OCI-LY7 (cell line): ENCODE measurements around the gene ARL14EP. TPM values are rescaled to one million over a fixed set of nuclear protein-coding genes. Genes with fewer than 3 reads are reported as not detected.

Experiments used
- BruUV-seq: library from RNA; stranded (reverse); fragments of 400-500 nt; replicated peaks from 2 replicates; lab custom pipeline; 2021; lab: Mats Ljungman, UMichigan
- CTCF ChIA-PET: fragments of 300-600 bp; sonication (Branson Sonifier 250); formaldehyde crosslinking; loops from one replicate; lab custom pipeline; 2022; ENCODE audit warnings: antibody characterized with exemption; ENCODE audit not compliant: unreplicated experiment; lab: Charles Lee
- POLR2A ChIA-PET: fragments of 300-600 bp; sonication (Branson Sonifier 250); formaldehyde crosslinking; loops from one replicate; lab custom pipeline; 2022; ENCODE audit warnings: antibody characterized with exemption; lab: Charles Lee
- DNase-seq: peaks from one replicate; pipeline ENCODE4 v3.0.0-alpha.2; 2015; ENCODE audit warnings: low spot score
- H2AFZ ChIP-seq: fragments of 200-600 bp; sonication (generic), shearing (Covaris generic); 2 replicates; pipeline ENCODE4 v1.6.1; 2014; ENCODE audit warnings: mild to moderate bottlenecking, antibody characterized with exemption, low read length, moderate library complexity
- H3K27ac ChIP-seq: fragments of 200-600 bp; sonication (generic); 2 replicates; pipeline ENCODE4 v1.5.1; 2014; ENCODE audit warnings: mixed run types, low read depth, mild to moderate bottlenecking, moderate library complexity, low read length, inconsistent platforms; ENCODE audit not compliant: poor library complexity, severe bottlenecking
- H3K36me3 ChIP-seq: fragments of 200-600 bp; sonication (generic); 2 replicates; pipeline ENCODE4 v1.6.1; 2014; ENCODE audit warnings: mild to moderate bottlenecking, antibody characterized with exemption, low read length, moderate library complexity, mixed read lengths; ENCODE audit not compliant: insufficient read depth
- H3K4me1 ChIP-seq: fragments of 200-600 bp; sonication (generic); 2 replicates; pipeline ENCODE4 v1.5.1; 2014; ENCODE audit warnings: mild to moderate bottlenecking, low read length; ENCODE audit not compliant: insufficient read depth, poor library complexity, severe bottlenecking
- H3K4me2 ChIP-seq: fragments of 200-600 bp; sonication (generic); 2 replicates; pipeline ENCODE4 v1.6.1; 2014; ENCODE audit warnings: mild to moderate bottlenecking, low read length
- H3K4me3 ChIP-seq: fragments of 200-600 bp; sonication (generic); 2 replicates; pipeline ENCODE4 v1.5.1; 2014; ENCODE audit warnings: mild to moderate bottlenecking, low read depth, low read length; ENCODE audit not compliant: poor library complexity, severe bottlenecking
- H3K79me2 ChIP-seq: fragments of 200-600 bp; sonication (generic); 2 replicates; pipeline ENCODE4 v1.6.1; 2016; ENCODE audit warnings: low read depth, mild to moderate bottlenecking, low read length, moderate library complexity, mixed read lengths; ENCODE audit not compliant: insufficient read depth
- H3K9me2 ChIP-seq: fragments of 200-600 bp; sonication (generic); 2 replicates; pipeline ENCODE4 v1.6.1; 2016; ENCODE audit warnings: mild to moderate bottlenecking, low read length, mixed read lengths; ENCODE audit not compliant: insufficient read depth
- H3K9me3 ChIP-seq: fragments of 200-600 bp; sonication (generic); 2 replicates; pipeline ENCODE4 v1.6.1; 2014; ENCODE audit warnings: mild to moderate bottlenecking, mixed run types, low read length, mixed read lengths
- H4K20me1 ChIP-seq: fragments of 200-600 bp; sonication (generic); 2 replicates; pipeline ENCODE4 v1.6.1; 2014; ENCODE audit warnings: mild to moderate bottlenecking, antibody characterized with exemption, low read length, moderate library complexity, mixed read lengths; ENCODE audit not compliant: insufficient read depth
- EZH2phosphoT487 ChIP-seq: fragments of 200-600 bp; sonication (generic); IDR thresholded peaks from 2 replicates; pipeline ENCODE4 v1.6.1; 2018; ENCODE audit warnings: low read depth, borderline replicate concordance, mild to moderate bottlenecking, mixed run types, antibody characterized with exemption, low read length, moderate library complexity, mixed read lengths
- intact Hi-C: fragments of 100-400 bp; cut with micrococcal nuclease; formaldehyde crosslinking; loops from one replicate; pipeline ENCODE4 v1.10.0; 2022; ENCODE audit not compliant: unreplicated experiment
- total RNA-seq, 2 experiments: library from RNA; depleted of rRNA in 1 of 2; stranded (reverse); fragments of >200 nt in 1 of 2; shearing (Covaris generic) in 1 of 2; gene quantifications; 2 replicates each; pipeline ENCODE4 v1.2.3, GENCODE V29; 2014 to 2022
- TF ChIP-seq, protein P1 (sequence below): fragments of 200-600 bp; sonication (generic); conservative IDR thresholded peaks from 2 replicates; pipeline ENCODE4 v1.5.1; 2014; ENCODE audit warnings: mild to moderate bottlenecking, antibody characterized with exemption, low read length, moderate library complexity, mixed read lengths

Gene ARL14EP
- total RNA-seq, 2 experiments from 2014 or later: 37.8 to 51.5 TPM

GRCh38 chr11:30364139-30364836 is 41.4 kb downstream of the ARL14EP start:
- DNase-seq: no peak
- no peaks in the 10 kb centered on the region for H3K36me3 ChIP-seq
- H3K27ac ChIP-seq: no peak overlapping the region
- H3K4me3 ChIP-seq: no peak overlapping the region
- H3K9me2 ChIP-seq: no peaks in the 10 kb centered on the region
- H3K4me1 ChIP-seq: no peaks in the 10 kb centered on the region
- no peak overlapping the region for H2AFZ ChIP-seq
- no peak for TF ChIP-seq EZH2phosphoT487
- TF ChIP-seq, protein P1, sequence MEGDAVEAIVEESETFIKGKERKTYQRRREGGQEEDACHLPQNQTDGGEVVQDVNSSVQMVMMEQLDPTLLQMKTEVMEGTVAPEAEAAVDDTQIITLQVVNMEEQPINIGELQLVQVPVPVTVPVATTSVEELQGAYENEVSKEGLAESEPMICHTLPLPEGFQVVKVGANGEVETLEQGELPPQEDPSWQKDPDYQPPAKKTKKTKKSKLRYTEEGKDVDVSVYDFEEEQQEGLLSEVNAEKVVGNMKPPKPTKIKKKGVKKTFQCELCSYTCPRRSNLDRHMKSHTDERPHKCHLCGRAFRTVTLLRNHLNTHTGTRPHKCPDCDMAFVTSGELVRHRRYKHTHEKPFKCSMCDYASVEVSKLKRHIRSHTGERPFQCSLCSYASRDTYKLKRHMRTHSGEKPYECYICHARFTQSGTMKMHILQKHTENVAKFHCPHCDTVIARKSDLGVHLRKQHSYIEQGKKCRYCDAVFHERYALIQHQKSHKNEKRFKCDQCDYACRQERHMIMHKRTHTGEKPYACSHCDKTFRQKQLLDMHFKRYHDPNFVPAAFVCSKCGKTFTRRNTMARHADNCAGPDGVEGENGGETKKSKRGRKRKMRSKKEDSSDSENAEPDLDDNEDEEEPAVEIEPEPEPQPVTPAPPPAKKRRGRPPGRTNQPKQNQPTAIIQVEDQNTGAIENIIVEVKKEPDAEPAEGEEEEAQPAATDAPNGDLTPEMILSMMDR: no peak
- no TSS peak for BruUV-seq
- no peaks in the 10 kb centered on the region for H4K20me1 ChIP-seq
- ChIA-PET CTCF (no interaction called here), POLR2A (interaction anchor here (0.7 to 1.6 kb wide), 2 partner anchors 12 to 516 kb away, joined by 3 to 4 read pairs; no protein-coding TSS in a partner anchor)
- H3K9me3 ChIP-seq: no peaks in the 10 kb centered on the region
- H3K4me2 ChIP-seq: no peak overlapping the region
- intact Hi-C loops: no loop called here
- H3K79me2 ChIP-seq: no peaks in the 10 kb centered on the region

- Histone ChIP-seq H3K9me3 (no peaks in the 10 kb centered on the region), H3K79me2 (no peaks in the 10 kb centered on the region), H3K27ac (no peak overlapping the region), H3K9me2 (no peaks in the 10 kb centered on the region), H4K20me1 (no peaks in the 10 kb centered on the region), H3K36me3 (no peaks in the 10 kb centered on the region), H3K4me2 (no peak overlapping the region), H2AFZ (no peak overlapping the region), H3K4me3 (no peak overlapping the region), H3K4me1 (no peaks in the 10 kb centered on the region)
- TF ChIP-seq, protein P1: no peak
- TF ChIP-seq EZH2phosphoT487: no peak
- intact Hi-C loops: no loop called here
- no peak for DNase-seq
- POLR2A ChIA-PET: interaction anchor here (1.6 kb wide), 1 partner anchor 12 kb away, joined by 4 read pairs; no protein-coding TSS in a partner anchor
- no TSS peak for BruUV-seq
- CTCF ChIA-PET: no interaction called here
These were observed 42.1 kb downstream of the ARL14EP start for GRCh38 chr11:30364837-30365482.
